ENCODE data around the gene TAF1L. TPM values are rescaled to one million over a fixed set of nuclear protein-coding genes. Genes with fewer than 3 reads are reported as not detected.

TAF1L gene
- total RNA-seq, 1 experiment from 2014 or later, result not detected

DNA sequence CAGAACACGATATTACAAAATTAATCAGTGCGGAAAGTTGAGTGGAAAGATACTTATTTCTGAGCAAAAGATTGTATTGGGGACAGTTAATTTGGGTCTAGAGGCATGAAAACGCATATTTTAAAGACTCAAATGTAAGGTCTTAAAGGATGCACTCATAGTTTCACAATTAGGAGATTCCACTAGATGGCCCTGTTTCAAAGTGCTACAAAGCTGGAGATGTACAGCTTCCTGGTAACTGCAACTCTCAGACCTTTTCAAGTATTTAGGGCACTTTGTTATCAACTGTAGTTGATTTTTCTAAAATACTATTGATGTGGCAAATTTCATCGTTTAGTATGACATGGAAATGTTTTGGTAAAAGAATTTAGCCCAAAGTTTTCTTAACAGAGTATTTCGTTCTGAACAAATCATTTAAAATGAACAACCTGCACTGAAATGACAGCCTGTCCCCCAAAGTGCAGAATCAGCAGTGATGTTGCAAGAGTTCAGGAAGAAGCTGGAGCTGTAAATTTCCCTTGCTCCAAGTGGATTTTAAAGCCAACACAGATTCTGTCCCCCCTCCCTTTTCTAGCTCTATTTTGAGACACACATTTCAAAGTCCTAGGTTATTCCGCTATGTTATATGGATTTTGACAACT is 46.3 kb downstream of the TAF1L start:
- no peaks in the 10 kb centered on the region for H3K27me3 ChIP-seq (replicated peaks; ENCODE audit: control insufficient read depth, insufficient read depth, low read length)
- no peaks in the 10 kb centered on the region for H3K4me1 ChIP-seq
- no peaks in the 10 kb centered on the region for H3K36me3 ChIP-seq (ENCODE audit: control insufficient read depth, insufficient read depth, low read length)
- peak in 1 of 2 experiments; percentile 31 for DNase-seq
- Mint-ChIP-seq H3K27me3 (ENCODE audit: insufficient read depth, unreplicated experiment) (peaks cover 21% of the 10 kb centered on the region), H3K27ac (ENCODE audit: unreplicated experiment) (no peak overlapping the region), H3K4me3 (ENCODE audit: unreplicated experiment) (no peak overlapping the region), H3K4me1 (ENCODE audit: low read depth, unreplicated experiment) (no peaks in the 10 kb centered on the region), H3K36me3 (ENCODE audit: insufficient read depth, unreplicated experiment) (no peaks in the 10 kb centered on the region), H3K9me3 (ENCODE audit: unreplicated experiment) (no peaks in the 10 kb centered on the region)
- no peak overlapping the region for H3K4me3 ChIP-seq (ENCODE audit: low read depth, low read length)
- CTCF ChIA-PET, result interaction anchor here (0.7 to 2.0 kb wide), 8 partner anchors 9 to 379 kb away, joined by 3 to 25 read pairs (median 4); partner anchors contain the start of gene ACO1
- no peaks in the 10 kb centered on the region for H3K9me3 ChIP-seq
- intact Hi-C loops (cut with micrococcal nuclease; ENCODE audit: unreplicated experiment), result loop anchor here (1.0 to 2.0 kb wide), 2 partner anchors 114 to 379 kb away; no protein-coding TSS in a partner anchor
- no TSS peak for BruUV-seq (replicated peaks)
- POLR2A ChIA-PET, result no interaction called here
- peak in 1 of 2 experiments; percentile 54 for TF ChIP-seq CTCF (IDR thresholded peaks at IDR 0.05; ENCODE audit: insufficient read depth in 1 of 2, low read depth in 1 of 2, low read length in 1 of 2, severe bottlenecking in 1 of 2, unreplicated experiment in 1 of 2)

DNA sequence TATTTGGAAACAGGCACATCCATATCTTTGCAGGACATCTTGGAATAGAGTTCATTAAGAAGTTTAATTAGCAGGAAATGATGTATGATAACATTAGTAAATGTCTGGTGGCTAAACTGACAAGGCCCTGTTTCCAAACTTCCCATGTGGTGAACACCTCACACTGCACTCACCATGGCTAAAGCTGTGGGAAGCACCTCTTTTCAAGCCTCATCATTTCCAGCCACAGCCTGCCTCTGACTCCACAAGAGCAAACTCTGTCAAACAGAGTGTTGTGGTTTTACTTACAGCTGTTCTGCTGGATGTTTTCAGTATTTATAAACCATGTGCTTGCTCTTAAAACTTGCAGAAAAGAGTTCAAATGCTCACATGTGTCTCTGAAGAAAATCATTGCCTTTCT is 47.6 kb downstream of the TAF1L start:
- no peak overlapping the region for H3K4me3 Mint-ChIP-seq (ENCODE audit: unreplicated experiment)
- intact Hi-C loops (cut with micrococcal nuclease; ENCODE audit: unreplicated experiment), result loop anchor here (2.0 kb wide), 1 partner anchor 115 kb away; no protein-coding TSS in a partner anchor
- no peak for TF ChIP-seq CTCF (IDR thresholded peaks at IDR 0.05; ENCODE audit: insufficient read depth in 1 of 2, low read depth in 1 of 2, low read length in 1 of 2, severe bottlenecking in 1 of 2, unreplicated experiment in 1 of 2)
- ChIA-PET CTCF (interaction anchor here (1.2 to 1.4 kb wide), 2 partner anchors 8 to 203 kb away, joined by 3 to 4 read pairs; partner anchors contain the start of gene ACO1), POLR2A (no interaction called here)
- H3K4me1 Mint-ChIP-seq (ENCODE audit: low read depth, unreplicated experiment), result no peaks in the 10 kb centered on the region
- peaks cover 21% of the 10 kb centered on the region for H3K27me3 Mint-ChIP-seq (ENCODE audit: insufficient read depth, unreplicated experiment)
- no peaks in the 10 kb centered on the region for H3K9me3 Mint-ChIP-seq (ENCODE audit: unreplicated experiment)
- Histone ChIP-seq H3K36me3 (ENCODE audit: control insufficient read depth, insufficient read depth, low read length) (no peaks in the 10 kb centered on the region), H3K27me3 (replicated peaks; ENCODE audit: control insufficient read depth, insufficient read depth, low read length) (no peaks in the 10 kb centered on the region), H3K9me3 (no peaks in the 10 kb centered on the region), H3K4me1 (no peaks in the 10 kb centered on the region), H3K4me3 (ENCODE audit: low read depth, low read length) (no peak overlapping the region)
- no peak overlapping the region for H3K27ac Mint-ChIP-seq (ENCODE audit: unreplicated experiment)
- no peak for DNase-seq
- no peaks in the 10 kb centered on the region for H3K36me3 Mint-ChIP-seq (ENCODE audit: insufficient read depth, unreplicated experiment)
- no TSS peak for BruUV-seq (replicated peaks)

GRCh38 chr9:32584784-32585183 is 50.7 kb downstream of the TAF1L start:
- TF ChIP-seq CTCF (IDR thresholded peaks at IDR 0.05; ENCODE audit: insufficient read depth in 1 of 2, low read depth in 1 of 2, low read length in 1 of 2, severe bottlenecking in 1 of 2, unreplicated experiment in 1 of 2), result no peak
- H3K36me3 ChIP-seq (ENCODE audit: control insufficient read depth, insufficient read depth, low read length), result no peaks in the 10 kb centered on the region
- no peaks in the 10 kb centered on the region for H3K9me3 ChIP-seq
- DNase-seq, result no peak
- POLR2A ChIA-PET, result no interaction called here
- peaks cover 11% of the 10 kb centered on the region for H3K4me1 Mint-ChIP-seq (ENCODE audit: low read depth, unreplicated experiment)
- CTCF ChIA-PET, result no interaction called here
- no TSS peak for BruUV-seq (replicated peaks)
- no peaks in the 10 kb centered on the region for H3K9me3 Mint-ChIP-seq (ENCODE audit: unreplicated experiment)
- no peak overlapping the region for H3K4me3 ChIP-seq (ENCODE audit: low read depth, low read length)
- H3K27ac Mint-ChIP-seq (ENCODE audit: unreplicated experiment), result no peak overlapping the region
- peaks cover 18% of the 10 kb centered on the region for H3K27me3 Mint-ChIP-seq (ENCODE audit: insufficient read depth, unreplicated experiment)
- H3K4me1 ChIP-seq, result peaks cover 15% of the 10 kb centered on the region
- H3K27me3 ChIP-seq (replicated peaks; ENCODE audit: control insufficient read depth, insufficient read depth, low read length), result no peaks in the 10 kb centered on the region
- H3K36me3 Mint-ChIP-seq (ENCODE audit: insufficient read depth, unreplicated experiment), result no peaks in the 10 kb centered on the region
- H3K4me3 Mint-ChIP-seq (ENCODE audit: unreplicated experiment), result no peak overlapping the region
- intact Hi-C loops (cut with micrococcal nuclease; ENCODE audit: unreplicated experiment), result no loop called here
